IMR-90 (cell line): ENCODE measurements around the gene SLC6A6. TPM values are rescaled to one million over a fixed set of nuclear protein-coding genes. Genes with fewer than 3 reads are reported as not detected.

Experiments used
- ATAC-seq: fragments of 200-7000 bp; cut with Tn5 transposase; 2 replicates; pipeline ENCODE4 v1.9.1; 2020; ENCODE audit warnings: low read depth, mild to moderate bottlenecking, moderate library complexity
- BruUV-seq: library from RNA; stranded (reverse); fragments of 400-500 nt; replicated peaks from 2 replicates; lab custom pipeline; 2021; lab: Mats Ljungman, UMichigan
- CTCF ChIA-PET: fragments of 300-600 bp; formaldehyde crosslinking; extraction: SDS; loops from one replicate; lab custom pipeline; 2021; ENCODE audit warnings: antibody characterized with exemption; lab: Yijun Ruan, JAX
- POLR2A ChIA-PET: fragments of 300-600 bp; sonication (Branson Sonifier 250); formaldehyde crosslinking; loops from one replicate; lab custom pipeline; 2022; ENCODE audit warnings: antibody characterized with exemption; ENCODE audit not compliant: unreplicated experiment; lab: Charles Lee
- DNase-seq: peaks from one replicate; pipeline ENCODE4 v3.0.0; 2013
- H2AFZ ChIP-seq: replicated peaks from 2 replicates; pipeline ENCODE3; 2013; ENCODE audit warnings: low read length, mild to moderate bottlenecking; ENCODE audit not compliant: poor library complexity
- H2AK5ac ChIP-seq: 2 replicates; pipeline ENCODE4 v1.6.1; 2013; ENCODE audit warnings: low read depth, low read length, inconsistent platforms
- H2AK9ac ChIP-seq: replicated peaks from 2 replicates; pipeline ENCODE3; 2013; ENCODE audit warnings: mild to moderate bottlenecking, low read depth, low read length, moderate library complexity; ENCODE audit not compliant: poor library complexity
- H2BK120ac ChIP-seq: 2 replicates; pipeline ENCODE4 v1.6.1; 2013; ENCODE audit warnings: low read depth, low read length, inconsistent platforms
- H2BK15ac ChIP-seq: 3 replicates; pipeline ENCODE4 v1.6.1; 2013; ENCODE audit warnings: low read depth, low read length, inconsistent platforms
- H2BK20ac ChIP-seq: 2 replicates; pipeline ENCODE4 v1.6.1; 2013; ENCODE audit warnings: low read depth, mild to moderate bottlenecking, inconsistent platforms, low read length, moderate library complexity
- H2BK5ac ChIP-seq: 2 replicates; pipeline ENCODE4 v1.6.1; 2013; ENCODE audit warnings: mild to moderate bottlenecking, low read depth, low read length, inconsistent platforms; ENCODE audit not compliant: poor library complexity, severe bottlenecking
- H3K14ac ChIP-seq: replicated peaks from 2 replicates; pipeline ENCODE4 v1.6.1; 2013; ENCODE audit warnings: low read depth, low read length, inconsistent platforms
- H3K18ac ChIP-seq: 2 replicates; pipeline ENCODE4 v1.6.1; 2013; ENCODE audit warnings: low read depth, low read length, control low read depth
- H3K23ac ChIP-seq: 2 replicates; pipeline ENCODE4 v1.6.1; 2013; ENCODE audit warnings: low read depth, low read length, inconsistent platforms
- H3K27ac ChIP-seq: 2 replicates; pipeline ENCODE4 v1.5.1; 2013; ENCODE audit warnings: mild to moderate bottlenecking, control low read depth, low read length; ENCODE audit not compliant: insufficient read depth
- H3K27me3 ChIP-seq: 2 replicates; pipeline ENCODE4 v1.6.1; 2013; ENCODE audit warnings: low read length; ENCODE audit not compliant: control insufficient read depth, insufficient read depth
- H3K36me3 ChIP-seq: 2 replicates; pipeline ENCODE4 v1.6.1; 2013; ENCODE audit warnings: low read length, mixed read lengths; ENCODE audit not compliant: control insufficient read depth, insufficient read depth
- H3K4ac ChIP-seq: 2 replicates; pipeline ENCODE4 v1.6.1; 2013; ENCODE audit warnings: low read depth, low read length, inconsistent platforms
- H3K4me1 ChIP-seq: 2 replicates; pipeline ENCODE4 v1.6.1; 2013; ENCODE audit warnings: low read length, mixed read lengths; ENCODE audit not compliant: control insufficient read depth, insufficient read depth
- H3K4me2 ChIP-seq: 2 replicates; pipeline ENCODE4 v1.6.1; 2013; ENCODE audit warnings: low read depth, mild to moderate bottlenecking, control low read depth, low read length, moderate library complexity
- H3K4me3 ChIP-seq: 2 replicates; pipeline ENCODE4 v1.5.1; 2013; ENCODE audit warnings: low read depth, mild to moderate bottlenecking, control low read depth, low read length, moderate library complexity; ENCODE audit not compliant: insufficient read depth
- H3K56ac ChIP-seq: 2 replicates; pipeline ENCODE4 v1.6.1; 2013; ENCODE audit warnings: low read length, inconsistent platforms; ENCODE audit not compliant: insufficient read depth; ENCODE audit errors: extremely low read depth
- H3K79me1 ChIP-seq, 2 experiments: 2 replicates each; pipeline ENCODE4 v1.6.1; 2013; ENCODE audit warnings: low read length in 2 of 2, inconsistent platforms in 1 of 2, low read depth in 1 of 2
- H3K9ac ChIP-seq: 2 replicates; pipeline ENCODE4 v1.6.1; 2013; ENCODE audit warnings: low read depth, low read length, control low read depth
- H3K9me1 ChIP-seq: 2 replicates; pipeline ENCODE4 v1.6.1; 2013; ENCODE audit warnings: low read length, inconsistent platforms; ENCODE audit not compliant: insufficient read depth
- H3K9me3 ChIP-seq: 2 replicates; pipeline ENCODE4 v1.6.1; 2013; ENCODE audit warnings: low read length; ENCODE audit not compliant: control insufficient read depth, insufficient read depth
- H4K20me1 ChIP-seq: 2 replicates; pipeline ENCODE4 v1.6.1; 2013; ENCODE audit warnings: low read length, inconsistent platforms; ENCODE audit not compliant: insufficient read depth
- H4K5ac ChIP-seq: 2 replicates; pipeline ENCODE4 v1.6.1; 2013; ENCODE audit warnings: mild to moderate bottlenecking, low read depth, low read length, control low read depth
- H4K8ac ChIP-seq, 2 experiments: 2 replicates each; pipeline ENCODE4 v1.6.1; 2013; ENCODE audit warnings: low read depth in 2 of 2, low read length in 2 of 2, control low read depth in 1 of 2, inconsistent platforms in 1 of 2
- H4K91ac ChIP-seq: 2 replicates; pipeline ENCODE4 v1.6.1; 2013; ENCODE audit warnings: low read depth, low read length, inconsistent platforms; ENCODE audit not compliant: insufficient read depth
- CHD1 ChIP-seq: IDR thresholded peaks from 2 replicates; pipeline ENCODE4 v1.6.1; 2012; ENCODE audit warnings: low read depth, low read length, improper control_type of control experiment
- FOS ChIP-seq: fragments of 150-350 bp; IDR thresholded peaks from 2 replicates; pipeline ENCODE4 v1.6.1; 2016; ENCODE audit warnings: low read depth, low read length
- MXI1 ChIP-seq: IDR thresholded peaks from 2 replicates; pipeline ENCODE4 v1.6.1; 2012; ENCODE audit warnings: low read depth, mild to moderate bottlenecking, low read length, moderate library complexity, borderline replicate concordance
- NFE2L2 ChIP-seq: fragments of 150-350 bp; IDR thresholded peaks from 2 replicates; pipeline ENCODE4 v1.6.1; 2016; ENCODE audit warnings: low read depth, mild to moderate bottlenecking, low read length
- RCOR1 ChIP-seq: IDR thresholded peaks from 2 replicates; pipeline ENCODE4 v1.6.1; 2012; ENCODE audit warnings: mild to moderate bottlenecking, low read length, improper control_type of control experiment; ENCODE audit not compliant: insufficient replicate concordance
- WGBS, 2 experiments: methylation state at CpG; one replicate each; pipeline versions ENCODE4 v1.1.5 to v1.1.7; 2013; ENCODE audit warnings: missing lambda C conversion rate in 2 of 2; ENCODE audit not compliant: insufficient read length in 1 of 2; ENCODE audit errors: extremely low coverage in 2 of 2; 5-methylcytosine and 5-hydroxymethylcytosine counted together
- dilution Hi-C: fragments of 300-500 bp; cut with HindIII; formaldehyde crosslinking; loops from one replicate; pipeline ENCODE4 v1.14.3; 2018; ENCODE audit warnings: low sequenced_read_pairs; ENCODE audit not compliant: unreplicated experiment
- in situ Hi-C: fragments of 300-500 bp; cut with MboI; formaldehyde crosslinking; loops from 3 replicates; pipeline ENCODE4 v1.14.3; 2019; ENCODE audit warnings: low sequenced_read_pairs, inconsistent platforms, mixed read lengths
- intact Hi-C: fragments of 100-400 bp; cut with micrococcal nuclease; formaldehyde crosslinking; loops from 2 replicates; pipeline ENCODE4 v1.10.0; 2022
- polyA plus RNA-seq, 3 experiments: library from polyadenylated mRNA; depleted of rRNA; stranded (reverse); fragments of >200 nt; gene quantifications; 2 replicates each; pipeline ENCODE4 v1.2.3, GENCODE V29; 2012; ENCODE audit warnings: low replicate concordance in 1 of 3
- total RNA-seq: library from RNA; depleted of rRNA; stranded (reverse); fragments of >200 nt; gene quantifications from 2 replicates; pipeline ENCODE4 v1.2.3, GENCODE V29; 2012

Gene SLC6A6
- total and polyA plus RNA-seq, 2 of the 4 experiments (the other 2 are of a cell fraction), result 29.9 to 39.4 TPM

DNA sequence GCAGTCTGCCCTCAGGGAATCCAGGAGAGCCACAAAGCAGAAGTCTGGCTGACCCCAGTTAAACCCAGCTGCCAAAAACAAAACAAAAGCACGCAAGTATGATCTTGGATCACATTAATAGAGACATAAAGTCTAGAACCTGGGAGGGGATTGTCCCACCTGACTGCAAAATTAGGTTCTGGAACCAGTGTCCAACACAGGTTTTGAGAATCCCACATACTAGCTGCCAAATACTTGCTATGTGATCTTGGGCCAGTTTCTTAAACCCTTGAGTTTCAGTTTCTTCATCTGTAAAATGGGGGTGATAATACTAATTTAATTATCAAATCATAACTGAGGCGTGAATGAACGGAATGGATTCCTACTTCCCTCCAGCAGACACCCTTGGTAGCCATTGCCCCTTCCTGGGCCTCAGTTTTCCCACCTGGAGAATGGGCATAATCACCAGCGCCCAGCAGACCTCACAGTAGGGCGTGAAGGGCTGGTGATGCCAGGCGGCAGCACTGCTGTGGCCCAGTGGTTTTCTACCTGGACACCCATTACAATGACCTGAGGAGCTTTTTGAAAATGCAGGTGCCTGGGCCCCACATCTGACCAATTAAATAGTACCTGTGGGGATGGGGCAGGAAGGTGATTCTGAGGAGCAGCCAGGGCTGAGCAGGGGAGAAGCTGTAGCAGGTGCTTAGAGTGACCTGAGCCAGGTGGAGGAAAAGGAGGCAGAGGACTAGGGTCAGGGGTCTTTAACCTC lies 105.5 kb downstream of the SLC6A6 start:
- POLR2A ChIA-PET, result no interaction called here
- Histone ChIP-seq H2BK15ac (no peak overlapping the region), H3K4me2 (no peak overlapping the region), H3K56ac (no peak overlapping the region), H3K18ac (no peak overlapping the region), H3K4ac (no peak overlapping the region), H3K36me3 (no peaks in the 10 kb centered on the region), H4K8ac (no peak overlapping the region), H3K4me1 (no peaks in the 10 kb centered on the region), H3K14ac (no peak overlapping the region), H3K27ac (no peak overlapping the region), H3K27me3 (peaks cover 14% of the 10 kb centered on the region), H2AFZ (no peak overlapping the region), H2BK120ac (no peak overlapping the region), H3K23ac (no peak overlapping the region), H2BK20ac (no peak overlapping the region), H3K9me3 (peaks cover 5% of the 10 kb centered on the region), H2AK9ac (no peak overlapping the region), H2BK5ac (no peak overlapping the region), H3K9me1 (no peaks in the 10 kb centered on the region), H4K20me1 (no peaks in the 10 kb centered on the region), H4K5ac (no peak overlapping the region), H4K91ac (no peak overlapping the region), H3K4me3 (no peak overlapping the region), H3K9ac (no peak overlapping the region), H3K79me1 (no peaks in the 10 kb centered on the region), H2AK5ac (no peak overlapping the region)
- dilution Hi-C loops, result no loop called here
- no TSS peak for BruUV-seq
- TF ChIP-seq NFE2L2, result no peak
- TF ChIP-seq FOS, result no peak
- no peak for TF ChIP-seq MXI1
- TF ChIP-seq CHD1, result no peak
- no peak for TF ChIP-seq RCOR1
- intact Hi-C loops, result loop anchor here (2.0 to 5.0 kb wide), 2 partner anchors 145 to 274 kb away; no protein-coding TSS in a partner anchor
- WGBS, 2 experiments, result 90% methylated on average over 2 of the region's 6 CpGs; no CpG with 5 or more reads in 1 of the 2 experiments
- CTCF ChIA-PET, result interaction anchor here (1.0 to 1.5 kb wide), 2 partner anchors 25 to 305 kb away, joined by 3 to 5 read pairs; no protein-coding TSS in a partner anchor
- in situ Hi-C loops, result loop anchor here (10.0 kb wide), 1 partner anchor 417 kb away; no protein-coding TSS in a partner anchor
- DNase-seq, result no peak
- ATAC-seq, result no peak
